Brain microvascular endothelial cell (primary cell): ENCODE data around the gene IER5.

ENCODE experiments used
- DNase-seq: peaks from one replicate; pipeline ENCODE4 v3.0.0-alpha.2; 2020
- H3K27ac ChIP-seq: fragments of 250-450 bp; sonication (Bioruptor Pico); 2 replicates; pipeline ENCODE4 v1.5.1; 2020; ENCODE audit warnings: mild to moderate bottlenecking, moderate library complexity
- H3K27me3 ChIP-seq: fragments of 250-450 bp; sonication (Bioruptor Pico); replicated peaks from 2 replicates; pipeline ENCODE4 v1.5.1; 2020; ENCODE audit warnings: mild to moderate bottlenecking
- H3K36me3 ChIP-seq: fragments of 250-450 bp; sonication (Bioruptor Pico); replicated peaks from 2 replicates; pipeline ENCODE4 v1.5.1; 2020; ENCODE audit warnings: mild to moderate bottlenecking
- H3K4me3 ChIP-seq: 2 replicates; pipeline ENCODE4 v1.5.1; 2011; ENCODE audit warnings: low read depth, mild to moderate bottlenecking, control low read depth, low read length, moderate library complexity
- in situ Hi-C: cut with HindIII; loops from 2 replicates; pipeline ENCODE4 v1.10.0; 2017; ENCODE audit warnings: low sequenced_read_pairs, low pct_ligation_motif_present
- TF ChIP-seq, protein P1 (sequence below): IDR thresholded peaks from 2 replicates; pipeline ENCODE4 v1.5.1; 2011; ENCODE audit warnings: low read depth, mild to moderate bottlenecking, moderate library complexity, low read length, control low read depth, inconsistent platforms; ENCODE audit errors: missing control alignments

The IER5 gene

DNA sequence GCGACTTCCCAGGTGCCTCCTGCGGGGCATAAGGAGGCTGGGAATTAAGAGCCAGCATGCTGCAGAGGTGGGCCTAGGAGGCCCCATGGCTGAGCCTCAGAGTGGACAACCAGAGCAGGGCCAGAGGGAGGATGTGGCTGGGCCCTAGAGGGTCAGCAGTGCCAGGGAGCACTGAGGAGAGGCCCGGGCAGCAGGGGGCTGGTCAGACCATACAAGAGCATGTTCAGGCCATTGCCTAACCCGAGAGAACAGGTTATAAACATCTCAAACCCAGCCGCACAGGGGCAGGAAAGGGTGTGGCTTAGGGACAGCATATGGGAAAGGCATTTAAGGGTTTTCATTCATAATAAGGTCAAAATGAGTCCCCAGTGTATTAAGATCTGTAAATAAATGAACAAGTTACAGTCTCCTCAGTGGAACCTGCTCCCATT, 51.1 kb downstream of the IER5 start:
- DNase-seq, result peak; percentile 28
- no peaks in the 10 kb centered on the region for H3K36me3 ChIP-seq
- no peak overlapping the region for H3K4me3 ChIP-seq
- no peaks in the 10 kb centered on the region for H3K27me3 ChIP-seq
- no peak overlapping the region for H3K27ac ChIP-seq
- TF ChIP-seq, protein P1, sequence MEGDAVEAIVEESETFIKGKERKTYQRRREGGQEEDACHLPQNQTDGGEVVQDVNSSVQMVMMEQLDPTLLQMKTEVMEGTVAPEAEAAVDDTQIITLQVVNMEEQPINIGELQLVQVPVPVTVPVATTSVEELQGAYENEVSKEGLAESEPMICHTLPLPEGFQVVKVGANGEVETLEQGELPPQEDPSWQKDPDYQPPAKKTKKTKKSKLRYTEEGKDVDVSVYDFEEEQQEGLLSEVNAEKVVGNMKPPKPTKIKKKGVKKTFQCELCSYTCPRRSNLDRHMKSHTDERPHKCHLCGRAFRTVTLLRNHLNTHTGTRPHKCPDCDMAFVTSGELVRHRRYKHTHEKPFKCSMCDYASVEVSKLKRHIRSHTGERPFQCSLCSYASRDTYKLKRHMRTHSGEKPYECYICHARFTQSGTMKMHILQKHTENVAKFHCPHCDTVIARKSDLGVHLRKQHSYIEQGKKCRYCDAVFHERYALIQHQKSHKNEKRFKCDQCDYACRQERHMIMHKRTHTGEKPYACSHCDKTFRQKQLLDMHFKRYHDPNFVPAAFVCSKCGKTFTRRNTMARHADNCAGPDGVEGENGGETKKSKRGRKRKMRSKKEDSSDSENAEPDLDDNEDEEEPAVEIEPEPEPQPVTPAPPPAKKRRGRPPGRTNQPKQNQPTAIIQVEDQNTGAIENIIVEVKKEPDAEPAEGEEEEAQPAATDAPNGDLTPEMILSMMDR, result no peak
- in situ Hi-C loops, result no loop called here

DNA sequence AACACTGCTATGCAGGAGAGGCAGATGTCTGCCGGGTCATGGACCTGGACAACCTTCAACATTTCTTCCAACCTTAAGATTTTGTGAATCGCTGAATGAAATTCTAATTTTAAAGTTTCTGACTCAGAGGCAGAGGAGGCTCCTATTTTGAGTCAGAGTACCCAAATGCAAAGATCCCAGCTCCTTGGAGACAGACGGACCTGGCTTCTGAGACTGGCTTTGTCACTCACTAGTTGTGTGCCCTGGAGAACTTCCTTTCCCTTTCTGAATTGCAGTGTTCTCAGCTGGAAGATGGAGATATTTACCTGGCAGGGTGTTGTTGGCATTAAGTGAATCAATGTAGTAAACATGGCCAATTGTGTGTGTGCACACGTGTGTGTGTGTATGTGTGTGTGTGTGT, 51.9 kb downstream of the IER5 start:
- Histone ChIP-seq H3K27me3 (no peaks in the 10 kb centered on the region), H3K27ac (no peak overlapping the region), H3K36me3 (no peaks in the 10 kb centered on the region), H3K4me3 (no peak overlapping the region)
- DNase-seq, result no peak
- TF ChIP-seq, protein P1, result no peak
- in situ Hi-C loops, result no loop called here

DNA sequence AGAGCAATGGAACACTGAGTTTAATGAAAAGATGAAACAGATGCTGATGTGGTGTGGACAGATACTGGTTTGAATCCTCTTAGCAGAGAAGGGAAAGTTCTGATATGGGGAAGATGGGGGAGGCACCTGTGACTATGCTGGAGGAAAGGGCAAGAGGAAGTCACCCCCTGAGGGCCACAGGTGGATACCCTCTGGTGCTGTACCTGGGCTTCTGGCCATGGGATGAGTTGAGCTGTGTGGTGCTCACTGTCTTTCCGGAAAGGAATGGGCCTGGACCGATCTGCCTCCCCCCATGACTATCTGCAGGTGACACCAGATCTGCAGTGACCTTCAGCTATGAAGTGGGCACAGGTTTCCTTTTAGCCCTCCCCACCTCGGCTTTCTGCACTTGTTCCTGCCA, 52.4 kb downstream of the IER5 start:
- no peak overlapping the region for H3K4me3 ChIP-seq
- H3K27me3 ChIP-seq, result no peaks in the 10 kb centered on the region
- TF ChIP-seq, protein P1, result no peak
- H3K27ac ChIP-seq, result no peak overlapping the region
- in situ Hi-C loops, result no loop called here
- DNase-seq, result no peak
- no peaks in the 10 kb centered on the region for H3K36me3 ChIP-seq

DNA sequence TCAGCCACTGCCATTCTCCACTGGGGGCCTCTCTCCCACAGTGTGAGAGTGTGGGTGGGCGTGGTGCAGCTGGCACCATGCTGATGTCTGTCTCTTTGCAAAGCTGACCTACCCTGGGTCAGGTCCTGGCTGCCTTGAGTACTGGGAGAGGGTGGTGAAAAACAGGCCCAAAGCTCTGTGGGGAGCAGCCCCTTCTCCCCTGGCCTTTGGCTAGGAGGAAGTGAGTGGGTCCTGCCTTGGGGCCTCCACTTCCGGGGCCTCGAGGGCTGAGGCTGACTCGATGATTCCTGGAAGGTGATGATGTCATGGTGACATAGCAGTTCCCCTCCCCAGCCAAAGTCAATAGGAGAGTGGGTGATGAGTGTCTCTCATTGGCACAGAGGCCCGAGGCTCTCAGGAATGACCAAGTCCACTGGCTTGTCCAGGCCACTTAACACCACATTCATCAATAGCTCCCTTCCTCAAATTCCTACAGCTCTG, 53.0 kb downstream of the IER5 start:
- H3K36me3 ChIP-seq, result no peaks in the 10 kb centered on the region
- DNase-seq, result peak; percentile 66
- no peak overlapping the region for H3K4me3 ChIP-seq
- in situ Hi-C loops, result no loop called here
- H3K27ac ChIP-seq, result no peak overlapping the region
- H3K27me3 ChIP-seq, result no peaks in the 10 kb centered on the region
- TF ChIP-seq, protein P1, result peak; percentile 11
